Endothelial cell of umbilical vein (primary cell): ENCODE results near the gene PAX9. TPM values are rescaled to one million over a fixed set of nuclear protein-coding genes. Genes with fewer than 3 reads are reported as not detected.

ENCODE experiments used
- BruUV-seq: library from RNA; stranded (reverse); fragments of 400-500 nt; replicated peaks from 2 replicates; lab custom pipeline; 2021; lab: Mats Ljungman, UMichigan
- CTCF ChIA-PET: fragments of 300-600, 350-600 bp; sonication (Branson Sonifier 250); formaldehyde crosslinking; loops from one replicate; lab custom pipeline; 2021; ENCODE audit warnings: antibody characterized with exemption, inconsistent platforms; lab: Charles Lee
- POLR2A ChIA-PET: fragments of 300-600, 350-600 bp; sonication (Branson Sonifier 250); formaldehyde crosslinking; loops from one replicate; lab custom pipeline; 2021; ENCODE audit warnings: antibody characterized with exemption, inconsistent platforms; lab: Charles Lee
- DNase-seq: peaks from one replicate; pipeline ENCODE4 v3.0.0-alpha.2; 2011; ENCODE audit warnings: low read depth, low spot score
- FAIRE-seq: peaks from 2 replicates; lab custom pipeline; 2011; peaks lifted over from hg19 to GRCh38; lab: Jason Lieb, UNC
- H2AFZ ChIP-seq: 2 replicates; pipeline ENCODE4 v1.6.0; 2012; ENCODE audit warnings: low read depth, low read length, control low read depth, inconsistent platforms
- H3K27ac ChIP-seq: 2 replicates; pipeline ENCODE4 v1.5.1; 2011; ENCODE audit warnings: low read depth, mild to moderate bottlenecking, control low read depth, low read length, moderate library complexity; ENCODE audit not compliant: insufficient read depth
- H3K27me3 ChIP-seq, 2 experiments: 2 replicates each; pipeline versions ENCODE4 v1.6.0 to v1.6.1; 2011; ENCODE audit warnings: low read length in 2 of 2, mixed read lengths in 1 of 2; ENCODE audit not compliant: control insufficient read depth in 2 of 2, insufficient read depth in 2 of 2
- H3K36me3 ChIP-seq, 2 experiments: 2 replicates in 1 of 2; 3 replicates in 1 of 2; pipeline ENCODE4 v1.5.1; 2011; ENCODE audit warnings: low read length in 2 of 2, mild to moderate bottlenecking in 1 of 2, moderate library complexity in 1 of 2; ENCODE audit not compliant: control insufficient read depth in 2 of 2, insufficient read depth in 2 of 2; ENCODE audit errors: extremely low read depth in 1 of 2
- H3K4me1 ChIP-seq: 3 replicates; pipeline ENCODE4 v1.5.1; 2011; ENCODE audit warnings: mild to moderate bottlenecking, low read length; ENCODE audit not compliant: control insufficient read depth, insufficient read depth; ENCODE audit errors: extremely low read depth
- H3K4me2 ChIP-seq: 2 replicates; pipeline ENCODE4 v1.6.1; 2011; ENCODE audit warnings: low read length, control low read depth, mixed read lengths; ENCODE audit not compliant: insufficient read depth
- H3K4me3 ChIP-seq, 3 experiments: fragments of 200-600 bp in 1 of 3; sonication (generic), shearing (Covaris generic) in 1 of 3; replicated peaks in 1 of 3; 2 replicates each; pipeline ENCODE4 v1.5.1; 2011 to 2016; ENCODE audit warnings: control low read depth in 3 of 3, low read length in 3 of 3, mild to moderate bottlenecking in 2 of 3, inconsistent platforms in 1 of 3, low read depth in 1 of 3, moderate library complexity in 1 of 3; ENCODE audit not compliant: insufficient read depth in 1 of 3
- H3K79me2 ChIP-seq: 2 replicates; pipeline ENCODE4 v1.6.0; 2012; ENCODE audit warnings: low read length, inconsistent platforms; ENCODE audit not compliant: control insufficient read depth, insufficient read depth
- H3K9ac ChIP-seq: replicated peaks from 2 replicates; pipeline ENCODE3; 2011; ENCODE audit warnings: low read length, control low read depth; ENCODE audit not compliant: insufficient read depth; ENCODE audit errors: extremely low read depth
- H3K9me1 ChIP-seq: replicated peaks from 3 replicates; pipeline ENCODE4 v1.6.0; 2011; ENCODE audit warnings: mild to moderate bottlenecking, low read length; ENCODE audit not compliant: control insufficient read depth, insufficient read depth; ENCODE audit errors: extremely low read depth
- H3K9me3 ChIP-seq: replicated peaks from 2 replicates; pipeline ENCODE4 v1.5.1; 2012; ENCODE audit warnings: low read length, inconsistent platforms; ENCODE audit not compliant: control insufficient read depth, insufficient read depth
- H4K20me1 ChIP-seq: replicated peaks from 2 replicates; pipeline ENCODE3; 2011; ENCODE audit warnings: mild to moderate bottlenecking, low read length; ENCODE audit not compliant: control insufficient read depth, insufficient read depth; ENCODE audit errors: extremely low read depth
- CTCF ChIP-seq, 2 donors: IDR thresholded peaks; 1 replicate in 1 of 2; 2 replicates in 1 of 2; pipeline ENCODE4 v1.5.1; 2011; ENCODE audit warnings: low read length in 2 of 2, mild to moderate bottlenecking in 2 of 2, moderate library complexity in 2 of 2, control low read depth in 1 of 2, inconsistent platforms in 1 of 2, low read depth in 1 of 2; ENCODE audit not compliant: insufficient read depth in 1 of 2; ENCODE audit errors: extremely low read depth in 1 of 2
- EZH2 ChIP-seq: IDR thresholded peaks from 2 replicates; pipeline ENCODE4 v1.6.1; 2012; ENCODE audit warnings: borderline replicate concordance, low read depth, mild to moderate bottlenecking, moderate library complexity, low read length, inconsistent platforms; ENCODE audit not compliant: severe bottlenecking
- GATA2 ChIP-seq: IDR thresholded peaks from 2 replicates; pipeline ENCODE4 v1.7.0; 2011; ENCODE audit warnings: low read depth, mild to moderate bottlenecking, moderate library complexity, mixed read lengths, low read length; ENCODE audit not compliant: insufficient read length, insufficient read depth
- JUN ChIP-seq: IDR thresholded peaks from 2 replicates; pipeline ENCODE4 v1.6.1; 2011; ENCODE audit warnings: borderline replicate concordance, low read depth; ENCODE audit not compliant: insufficient read length, insufficient read depth
- MAX ChIP-seq: IDR thresholded peaks from 2 replicates; pipeline ENCODE4 v1.6.1; 2011; ENCODE audit not compliant: insufficient read depth, insufficient read length
- MYC ChIP-seq: IDR thresholded peaks from one replicate; pipeline ENCODE4 v1.6.1; 2011; ENCODE audit warnings: mild to moderate bottlenecking, low read depth, low read length
- POLR2A ChIP-seq: IDR thresholded peaks from 2 replicates; pipeline ENCODE4 v1.6.1; 2012; ENCODE audit warnings: low read depth, mild to moderate bottlenecking, control low read depth, low read length
- POLR2AphosphoS5 ChIP-seq: IDR thresholded peaks from 2 replicates; pipeline ENCODE4 v1.6.1; 2012; ENCODE audit warnings: low read depth, mild to moderate bottlenecking, control low read depth, low read length, moderate library complexity; ENCODE audit not compliant: insufficient read depth
- dilution Hi-C: fragments of 300-500 bp; cut with MboI; formaldehyde crosslinking; loops from one replicate; pipeline ENCODE4 v1.15.0; 2019; ENCODE audit warnings: low sequenced_read_pairs; ENCODE audit not compliant: extremely low pct_ligation_motif_present
- intact Hi-C: fragments of 100-400 bp; cut with micrococcal nuclease; formaldehyde crosslinking; loops from one replicate; pipeline ENCODE4 v1.10.0; 2022
- polyA plus RNA-seq, 4 experiments: library from polyadenylated mRNA; depleted of rRNA in 3 of 4; stranded (reverse) in 3 of 4; unstranded in 1 of 4; fragments of >200 nt; gene quantifications; 2 replicates each; pipeline versions ENCODE4 v1.2.1 to v1.2.3, GENCODE V29; 2011 to 2012; ENCODE audit warnings: missing spikeins in 1 of 4
- total RNA-seq: library from RNA; stranded (reverse); gene quantifications from 2 replicates; pipeline ENCODE4 v1.2.3, GENCODE V29; 2021

PAX9 gene
- total and polyA plus RNA-seq, 2 donors (not counting 3 experiments of a cell fraction or from before 2014, with no cell fraction given): 0.37 to 0.44 TPM

GRCh38 chr14:36724162-36724561 lies 62.5 kb downstream of the PAX9 start:
- no peaks in the 10 kb centered on the region for H3K27me3 ChIP-seq
- no peak overlapping the region for H3K4me2 ChIP-seq
- no peaks in the 10 kb centered on the region for H3K36me3 ChIP-seq
- FAIRE-seq (no peak), DNase-seq (no peak)
- TF ChIP-seq EZH2 (no peak), JUN (no peak), MYC (no peak), POLR2AphosphoS5 (no peak), POLR2A (no peak), MAX (no peak), GATA2 (no peak), CTCF (IDR thresholded peaks at IDR 0.05; ENCODE audit: extremely low read depth in 1 of 2, insufficient read depth in 1 of 2, low read depth in 1 of 2, low read length in 2 of 2) (no peak)
- intact Hi-C loops (no loop called here), dilution Hi-C loops (no loop called here)
- no peaks in the 10 kb centered on the region for H3K9me1 ChIP-seq
- ChIA-PET POLR2A (no interaction called here), CTCF (interaction anchor here (1.0 to 2.4 kb wide), 3 partner anchors 10 to 23 kb away, joined by 3 to 9 read pairs (median 8); no protein-coding TSS in a partner anchor)
- H3K4me1 ChIP-seq: no peaks in the 10 kb centered on the region
- no peaks in the 10 kb centered on the region for H4K20me1 ChIP-seq
- no peaks in the 10 kb centered on the region for H3K79me2 ChIP-seq
- no peak overlapping the region for H3K9ac ChIP-seq
- H3K27ac ChIP-seq: no peak overlapping the region
- BruUV-seq: no TSS peak
- no peak overlapping the region for H2AFZ ChIP-seq
- H3K9me3 ChIP-seq: no peaks in the 10 kb centered on the region
- H3K4me3 ChIP-seq: no peak overlapping the region
